Mammary epithelial cell (primary cell): Measurements from ENCODE around the gene SOCS4.

Experiments used
- CTCF ChIP-seq, 2 donors: IDR thresholded peaks in 1 of 2; conservative IDR thresholded peaks in 1 of 2; 2 replicates each; pipeline ENCODE4 v1.5.1; 2011 to 2012; ENCODE audit warnings: inconsistent platforms in 2 of 2, low read length in 2 of 2, mild to moderate bottlenecking in 2 of 2, control low read depth in 1 of 2, low read depth in 1 of 2; ENCODE audit not compliant: insufficient read depth in 1 of 2; ENCODE audit errors: extremely low read depth in 1 of 2
- EZH2 ChIP-seq: IDR thresholded peaks from 2 replicates; pipeline ENCODE4 v1.6.1; 2012; ENCODE audit warnings: low read length, inconsistent platforms, borderline replicate concordance

- TF ChIP-seq CTCF (conservative IDR thresholded peaks at IDR 0.05 in 1 of 2, IDR thresholded peaks at IDR 0.05 in 1 of 2; ENCODE audit: extremely low read depth in 1 of 2, insufficient read depth in 1 of 2, low read depth in 1 of 2, low read length in 2 of 2) (peak; percentile 15 to 30), EZH2 (no peak)
These were observed 45.3 kb upstream of the SOCS4 start for GRCh38 chr14:54981698-54982097.
